Suppressor macrophage treated with lipopolysaccharide for 4 hours (primary cell): ENCODE measurements around the gene GRIK4.

Experiments used
- DNase-seq: peaks from one replicate; pipeline ENCODE4 v3.0.0-alpha.2; 2020

The GRIK4 gene

GRCh38 chr11:120937501-120937900 lies 426.0 kb downstream of the GRIK4 start:
- no peak for DNase-seq

- DNase-seq: no peak
Observed at GRCh38 chr11:120938260-120938659, 426.7 kb downstream of the GRIK4 start.

GRCh38 chr11:120940160-120940848 lies 428.8 kb downstream of the GRIK4 start:
- DNase-seq: no peak

- DNase-seq: no peak
Observed at GRCh38 chr11:120941000-120941399, 429.5 kb downstream of the GRIK4 start.

- no peak for DNase-seq
Observed at GRCh38 chr11:120942701-120943100, 431.2 kb downstream of the GRIK4 start.

- peak; percentile 9 for DNase-seq
Observed at GRCh38 chr11:120945042-120945441, 433.5 kb downstream of the GRIK4 start.

GRCh38 chr11:120950880-120951279 lies 439.3 kb downstream of the GRIK4 start:
- no peak for DNase-seq

GRCh38 chr11:120952461-120953434 lies 441.2 kb downstream of the GRIK4 start:
- DNase-seq: peak; percentile 76

GRCh38 chr11:120954381-120954780 lies 442.8 kb downstream of the GRIK4 start:
- DNase-seq: no peak

- no peak for DNase-seq
Observed at GRCh38 chr11:120956710-120957495, 445.4 kb downstream of the GRIK4 start.

- DNase-seq: no peak
Observed at GRCh38 chr11:120958185-120958584, 446.6 kb downstream of the GRIK4 start.

GRCh38 chr11:120959189-120959588 lies 447.6 kb downstream of the GRIK4 start:
- DNase-seq: no peak

GRCh38 chr11:120964857-120965256 lies 453.3 kb downstream of the GRIK4 start:
- DNase-seq: no peak

- no peak for DNase-seq
Observed at GRCh38 chr11:120966840-120967239, 455.3 kb downstream of the GRIK4 start.

GRCh38 chr11:120969993-120970392 lies 458.4 kb downstream of the GRIK4 start:
- DNase-seq: no peak

- no peak for DNase-seq
Observed at GRCh38 chr11:120971825-120972224, 460.3 kb downstream of the GRIK4 start.

GRCh38 chr11:120972621-120973020 lies 461.1 kb downstream of the GRIK4 start:
- no peak for DNase-seq

GRCh38 chr11:120973501-120973900 lies 462.0 kb downstream of the GRIK4 start:
- DNase-seq: no peak

GRCh38 chr11:120974466-120974865 lies 462.9 kb downstream of the GRIK4 start:
- no peak for DNase-seq

- DNase-seq: no peak
Observed at GRCh38 chr11:120974965-120975364, 463.4 kb downstream of the GRIK4 start.

- no peak for DNase-seq
Observed at GRCh38 chr11:120977266-120978137, 466.0 kb downstream of the GRIK4 start.

GRCh38 chr11:120978701-120979100 lies 467.2 kb downstream of the GRIK4 start:
- no peak for DNase-seq
